ENCODE results near the gene ZNF222.

The ZNF222 gene

DNA sequence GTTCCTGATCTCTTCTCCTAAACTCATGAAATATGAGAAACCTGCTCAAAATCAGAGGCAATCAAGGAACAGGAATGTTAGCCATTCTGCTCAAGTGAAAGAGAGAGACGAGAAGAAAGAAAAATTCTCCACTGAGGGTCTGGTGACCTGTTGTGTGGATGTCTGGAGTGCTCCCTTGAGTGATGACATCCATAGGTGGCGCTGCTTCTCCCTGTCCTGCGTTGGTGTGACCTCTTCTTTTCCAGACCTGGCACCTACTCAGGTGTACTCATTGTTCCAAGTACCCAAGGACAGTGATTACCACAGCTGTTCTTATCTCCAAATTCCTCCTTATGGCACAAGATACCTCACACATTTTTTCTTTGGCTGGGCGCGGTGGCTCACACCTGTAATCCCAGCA is 30.7 kb downstream of the ZNF222 start:
- DNase-seq, result no peak

DNA sequence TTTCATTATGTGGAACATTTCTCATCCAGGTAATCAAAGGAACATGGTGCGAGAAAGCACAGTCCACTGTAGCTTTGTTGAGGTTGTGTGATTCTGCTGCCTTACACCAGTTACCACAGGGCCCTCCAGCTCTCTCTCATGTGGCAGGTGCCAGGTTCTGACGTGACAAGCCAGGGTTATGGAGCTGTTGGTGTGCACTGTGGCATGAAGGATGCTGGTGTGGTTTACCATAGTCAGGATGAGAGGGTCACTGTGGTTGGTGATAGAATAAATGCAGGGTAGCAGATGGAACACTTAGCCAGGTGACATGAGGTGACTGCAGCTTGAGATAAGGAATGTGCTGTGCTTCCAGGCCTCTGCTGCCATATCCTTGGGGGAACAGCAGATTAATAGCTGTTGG is 34.0 kb downstream of the ZNF222 start:
- DNase-seq, result no peak

DNA sequence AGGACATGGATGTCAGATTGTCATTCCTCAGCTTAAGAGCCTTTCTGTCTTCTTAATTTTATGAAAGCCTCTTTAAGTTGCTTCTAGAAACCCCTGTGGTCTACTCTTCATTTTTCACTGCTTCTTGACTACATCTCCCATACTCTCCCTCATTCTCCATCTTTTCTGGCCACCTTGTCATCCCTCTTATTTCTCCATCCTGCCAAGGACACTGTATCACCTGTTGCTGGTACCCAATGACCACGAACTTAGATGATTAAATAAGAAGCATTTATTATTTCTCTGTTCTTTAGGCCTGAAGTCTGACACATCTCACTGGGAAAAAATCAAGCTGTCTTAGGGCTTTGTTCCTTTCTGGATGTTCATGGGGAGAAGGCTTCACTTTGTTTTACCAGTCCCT is 35.9 kb downstream of the ZNF222 start:
- DNase-seq, result no peak

DNA sequence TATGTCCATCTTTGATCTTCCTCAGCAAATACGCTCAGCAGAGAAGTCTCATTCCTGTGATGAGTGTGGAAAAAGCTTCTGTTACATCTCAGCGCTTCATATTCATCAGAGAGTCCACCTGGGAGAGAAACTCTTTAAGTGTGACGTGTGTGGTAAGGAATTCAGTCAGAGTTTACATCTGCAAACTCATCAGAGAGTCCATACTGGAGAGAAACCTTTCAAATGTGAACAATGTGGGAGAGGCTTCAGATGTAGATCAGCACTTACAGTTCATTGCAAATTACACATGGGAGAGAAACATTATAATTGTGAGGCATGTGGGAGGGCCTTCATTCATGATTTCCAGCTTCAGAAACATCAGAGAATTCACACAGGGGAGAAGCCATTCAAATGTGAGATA is 41.1 kb downstream of the ZNF222 start:
- no peak for DNase-seq

DNA sequence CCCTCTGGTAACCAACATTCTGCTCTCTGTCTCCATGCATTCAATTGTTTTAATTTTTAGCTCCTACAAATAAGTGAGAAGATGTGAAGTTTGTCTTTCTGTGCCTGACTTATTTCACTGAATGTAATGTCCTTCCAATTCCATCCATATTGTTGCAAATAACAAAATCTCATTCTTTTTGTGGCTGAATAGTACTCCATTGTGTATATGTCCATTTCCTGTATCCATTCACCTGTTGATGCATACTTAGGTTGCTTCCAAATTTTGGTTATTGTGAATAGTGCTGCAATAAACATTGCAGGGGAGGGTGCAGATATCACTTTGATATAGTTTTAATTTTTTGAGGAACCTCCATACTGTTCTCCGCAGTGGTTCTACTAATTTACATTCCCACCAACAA is 44.2 kb downstream of the ZNF222 start:
- DNase-seq, result no peak

DNA sequence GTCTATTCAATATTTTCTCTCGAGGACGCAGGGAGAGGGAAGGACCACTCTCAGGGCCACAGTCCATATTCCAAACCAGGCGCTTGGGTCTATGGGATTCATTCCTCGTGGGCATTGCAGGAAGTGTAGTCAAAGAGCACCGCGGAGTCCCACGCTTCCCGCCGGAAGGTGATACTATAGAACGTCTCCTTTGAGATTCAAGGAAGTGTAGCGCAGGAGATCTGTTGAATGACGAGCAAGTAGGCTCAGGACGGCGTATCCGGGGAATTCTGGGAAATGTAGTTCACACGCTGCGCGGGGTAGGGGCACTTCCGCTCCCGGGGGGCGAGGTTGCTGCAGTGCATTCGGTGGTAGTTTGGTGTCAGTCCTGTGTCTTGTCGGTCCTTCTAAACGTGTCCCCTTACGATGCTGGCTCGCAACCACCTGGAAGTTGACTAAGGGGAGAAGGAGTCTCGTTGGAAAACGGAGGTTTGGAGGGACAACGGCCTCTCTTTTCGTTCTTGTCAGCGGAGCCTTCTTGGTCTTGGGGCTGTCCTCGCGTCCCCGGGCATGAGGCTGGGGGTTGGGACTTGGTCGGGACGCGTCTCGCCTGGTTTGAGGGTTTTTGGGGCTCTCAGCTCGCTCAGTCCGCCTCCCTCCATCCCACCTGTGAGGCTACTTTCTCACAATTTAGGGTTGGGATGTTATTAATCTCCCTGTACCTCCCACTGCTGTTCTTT is 46.8 kb downstream of the ZNF222 start, which contains the start of gene ZNF284:
TSS of gene ZNF284 (plus strand) at position 336 of the 719 bp plus-strand sequence. CDS start 4,231 bp downstream, outside the sequence.
- peak; percentile 88 for DNase-seq

DNA sequence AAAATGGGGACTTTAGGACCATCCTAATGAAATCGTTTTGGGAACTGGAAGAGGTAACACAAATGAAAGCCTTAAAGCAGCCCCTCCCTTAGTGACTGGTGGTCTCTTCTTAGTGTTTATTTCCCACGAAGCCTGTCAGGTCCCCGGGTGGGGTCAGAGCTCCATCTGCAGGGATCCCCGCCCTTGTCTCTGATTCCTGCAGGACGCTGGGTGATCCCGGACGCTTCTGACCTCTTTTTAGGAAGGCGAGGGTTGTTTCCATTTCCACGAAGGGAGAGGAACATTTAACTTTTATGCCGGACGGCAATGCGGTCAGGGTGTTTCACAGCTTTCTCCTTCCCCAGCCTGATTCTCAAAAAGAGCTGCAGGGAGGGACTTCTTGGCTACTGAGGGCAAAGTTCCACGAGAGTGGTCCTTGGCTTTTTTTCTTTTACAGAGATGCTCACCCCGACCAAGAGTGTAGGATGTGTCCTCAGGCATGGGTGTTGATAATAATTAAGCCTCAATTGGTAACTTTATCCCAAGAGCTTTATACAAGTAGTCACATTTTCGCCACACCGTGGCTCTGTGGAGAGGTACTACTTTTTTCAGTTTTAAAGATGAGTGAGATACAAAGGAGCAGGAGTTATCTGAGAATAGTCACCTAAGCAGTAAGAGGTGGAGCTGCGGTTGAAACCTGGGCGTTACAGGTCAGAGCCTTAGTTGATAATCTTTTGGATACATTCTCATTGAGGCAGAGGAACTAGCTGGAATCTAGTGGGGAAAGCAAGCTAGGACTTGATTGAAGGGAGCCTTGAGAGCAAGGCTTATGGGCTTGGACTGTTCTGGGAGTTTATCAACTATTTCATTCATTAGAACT is 47.6 kb downstream of the ZNF222 start:
- DNase-seq, result no peak

DNA sequence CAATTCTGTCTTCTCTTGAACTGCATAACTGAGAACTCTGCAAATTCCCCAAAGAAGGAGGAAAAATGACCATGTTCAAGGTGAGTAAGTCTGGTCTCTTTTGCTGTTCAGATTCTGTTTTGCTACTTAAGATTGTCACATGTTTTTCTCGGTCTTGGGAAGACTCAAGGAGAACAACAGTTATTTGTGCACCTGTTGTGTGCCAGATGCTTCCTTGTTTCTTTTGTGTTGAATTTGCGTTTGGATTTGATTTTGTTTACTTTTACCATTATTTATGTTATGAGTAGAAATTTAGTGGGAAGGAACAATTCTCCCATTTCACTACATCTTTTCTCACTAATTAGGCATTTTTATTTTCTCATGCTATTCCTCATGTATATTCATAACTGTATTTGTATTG is 51.1 kb downstream of the ZNF222 start:
- no peak for DNase-seq
